Stimulated activated CD4-positive, alpha-beta T cell treated with anti-CD3 and anti-CD28 coated beads, Interleukin-1b, Interleukin-23, amount 100 ng/mL, for 1 hour (primary cell): ENCODE results near the gene TBC1D16.

ENCODE experiments used
- DNase-seq, 2 donors: peaks; one replicate each; pipeline ENCODE4 v3.0.0-alpha.2; 2020; ENCODE audit warnings: low read depth in 2 of 2

Gene TBC1D16

DNA sequence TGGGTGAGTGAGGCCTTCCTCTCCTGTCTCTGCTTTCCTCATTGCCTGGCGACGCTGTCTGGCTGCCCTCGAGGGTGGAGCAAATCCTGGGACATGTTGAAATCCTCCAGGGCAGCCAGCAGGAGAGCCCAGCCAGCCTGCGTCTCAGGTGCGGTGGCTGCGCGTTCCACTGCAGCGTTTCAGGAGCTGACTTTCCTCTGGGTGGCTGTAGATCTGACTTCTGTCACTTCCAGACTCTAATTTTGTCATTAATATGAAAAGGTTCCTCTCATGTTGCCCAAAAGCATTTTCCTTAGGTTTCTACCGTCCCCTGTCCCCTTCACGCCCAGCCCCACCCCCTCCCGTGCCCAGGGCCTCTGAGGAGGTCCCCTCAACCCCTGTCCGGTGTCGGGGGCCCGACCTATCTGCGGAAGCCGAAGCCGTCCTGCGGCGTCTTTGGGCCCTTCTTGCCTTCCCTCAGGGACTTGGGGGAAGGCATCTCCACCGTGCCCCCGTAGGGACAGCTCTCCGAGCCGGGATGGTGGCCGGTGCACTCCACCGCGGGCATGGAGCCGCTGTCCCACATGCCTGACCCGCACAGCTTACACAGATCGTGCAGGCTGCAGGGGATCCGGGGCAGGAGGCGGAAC, 95.1 kb downstream of the TBC1D16 start:
- DNase-seq, result no peak

DNA sequence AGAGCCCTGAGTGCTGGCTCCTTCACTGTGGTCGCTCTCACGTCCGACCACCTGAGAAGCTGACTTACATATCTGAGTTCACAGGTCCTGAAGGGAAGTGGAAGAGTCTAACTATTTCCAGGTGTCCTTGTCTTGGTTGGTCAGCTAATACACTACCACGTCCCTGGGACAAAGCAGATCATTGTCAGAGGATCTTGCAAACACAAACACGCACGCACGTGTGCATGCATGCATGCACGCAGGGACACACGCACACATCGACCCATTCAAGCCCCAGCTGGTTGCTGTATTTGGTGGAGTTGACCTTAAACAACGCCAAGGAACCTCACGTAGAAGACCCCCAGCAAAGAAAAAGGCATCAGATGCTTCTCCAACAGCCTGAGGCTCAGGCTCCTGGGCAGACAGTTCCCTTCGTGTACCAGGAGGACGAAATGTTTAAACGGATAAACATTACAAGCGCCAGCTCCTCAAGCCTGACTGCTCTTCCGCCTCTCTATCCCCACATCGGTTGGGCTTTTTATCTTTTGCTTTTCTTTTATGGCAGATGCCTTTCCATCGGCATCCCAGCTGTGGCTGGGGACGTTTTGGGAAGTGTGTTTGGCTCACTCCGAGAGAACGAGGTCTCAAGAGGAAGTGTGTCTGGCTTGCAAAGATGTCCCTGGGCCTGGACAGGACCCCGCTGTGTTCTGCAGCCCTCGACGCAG, 95.8 kb downstream of the TBC1D16 start:
- no peak for DNase-seq

DNA sequence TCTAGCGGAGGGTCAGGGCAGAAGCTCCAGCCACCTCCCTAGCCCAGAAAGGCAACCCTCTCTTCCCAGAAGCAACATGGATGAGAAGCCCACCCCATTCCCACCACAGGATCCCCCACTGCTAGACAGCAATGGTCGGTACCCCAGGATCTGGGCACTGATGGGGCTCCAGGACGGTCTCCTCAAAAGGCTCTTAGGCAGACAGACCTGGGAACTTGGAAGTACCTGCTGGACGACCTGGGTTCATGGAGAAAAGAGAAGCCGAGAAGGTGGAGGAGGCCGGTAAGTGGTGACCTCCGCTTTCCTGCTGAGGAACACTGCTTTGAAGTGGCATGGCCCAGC, 96.6 kb downstream of the TBC1D16 start:
- no peak for DNase-seq

DNA sequence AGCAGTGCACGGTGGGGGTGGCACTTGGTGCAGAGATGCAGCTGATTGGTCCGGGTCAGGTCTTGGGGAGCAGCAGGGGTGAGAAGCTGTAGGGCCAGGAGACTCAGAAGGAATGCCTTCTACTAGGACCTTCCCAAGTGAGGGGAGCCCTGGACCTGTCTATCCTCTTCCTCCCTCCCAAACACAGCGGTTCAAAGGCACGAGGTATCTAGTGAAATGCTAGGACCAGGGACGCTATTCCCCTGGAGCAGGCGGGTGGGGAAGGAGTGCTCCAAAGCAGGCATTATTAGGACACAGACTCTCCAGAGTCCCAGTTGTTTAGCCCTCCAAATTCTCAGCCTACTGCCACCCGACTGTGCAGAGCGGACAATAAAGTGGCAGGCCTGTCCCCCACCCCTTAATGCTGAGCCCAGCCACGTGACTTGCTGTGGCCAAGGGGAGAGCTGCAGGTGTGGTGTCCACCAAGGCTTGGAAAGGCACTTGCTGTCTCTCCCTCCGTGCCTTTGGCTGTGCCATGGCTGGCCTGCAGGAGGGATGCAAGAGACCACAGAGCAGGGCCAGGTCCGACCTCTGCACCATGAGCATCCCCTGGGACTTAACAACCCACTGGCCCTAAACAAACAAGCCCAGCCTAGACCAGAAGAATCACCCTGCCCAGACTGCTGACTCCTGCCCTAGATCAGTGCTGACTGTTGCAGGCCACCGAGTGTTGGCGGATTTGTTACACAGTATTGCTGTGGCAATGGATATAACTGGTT, 97.2 kb downstream of the TBC1D16 start:
- DNase-seq, result no peak

DNA sequence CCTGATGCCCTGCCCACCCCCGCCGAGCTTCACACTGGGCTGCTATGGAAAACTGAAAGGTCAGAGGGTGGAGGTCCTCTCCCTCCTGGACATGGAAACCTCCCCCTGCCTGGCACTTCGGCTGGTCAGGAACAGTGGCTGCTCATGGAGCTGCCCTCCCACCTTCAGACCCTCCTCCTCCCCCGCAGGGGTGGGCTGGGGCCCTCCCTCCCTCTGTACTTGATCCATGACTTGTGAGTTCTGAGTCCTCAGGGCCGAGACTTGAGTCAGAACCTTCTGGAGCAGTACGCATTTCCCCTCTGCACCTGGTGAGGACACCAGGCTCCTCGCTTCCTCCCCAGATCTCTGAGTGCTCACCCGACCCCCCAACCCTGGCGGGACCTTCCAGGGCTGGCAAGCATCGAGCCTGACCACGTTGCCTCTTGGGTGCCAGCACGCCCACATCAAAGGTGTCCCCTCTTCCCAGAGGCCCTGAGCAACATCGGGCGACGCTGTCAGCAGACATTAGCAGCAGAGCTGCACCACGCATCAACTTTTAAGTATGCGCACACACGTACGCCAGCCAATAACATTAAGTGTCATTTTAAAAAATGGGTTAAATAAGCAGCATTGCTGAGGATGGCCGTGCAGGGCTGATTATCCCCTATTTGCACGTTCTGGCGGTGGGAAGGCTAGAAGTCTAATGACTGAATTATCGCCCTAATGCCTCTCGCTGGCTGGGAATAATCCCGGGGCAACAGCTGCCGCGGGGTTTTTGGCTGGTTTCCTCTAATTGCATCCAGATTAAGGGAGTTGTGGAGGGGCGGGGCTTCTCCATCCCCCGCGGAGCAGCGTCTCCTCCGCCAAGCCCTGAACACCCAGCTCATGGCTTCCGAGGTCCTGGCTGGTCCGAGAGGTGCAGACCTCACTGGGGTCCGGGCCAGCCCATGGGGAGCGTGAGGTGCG, 98.0 kb downstream of the TBC1D16 start:
- DNase-seq, result no peak

DNA sequence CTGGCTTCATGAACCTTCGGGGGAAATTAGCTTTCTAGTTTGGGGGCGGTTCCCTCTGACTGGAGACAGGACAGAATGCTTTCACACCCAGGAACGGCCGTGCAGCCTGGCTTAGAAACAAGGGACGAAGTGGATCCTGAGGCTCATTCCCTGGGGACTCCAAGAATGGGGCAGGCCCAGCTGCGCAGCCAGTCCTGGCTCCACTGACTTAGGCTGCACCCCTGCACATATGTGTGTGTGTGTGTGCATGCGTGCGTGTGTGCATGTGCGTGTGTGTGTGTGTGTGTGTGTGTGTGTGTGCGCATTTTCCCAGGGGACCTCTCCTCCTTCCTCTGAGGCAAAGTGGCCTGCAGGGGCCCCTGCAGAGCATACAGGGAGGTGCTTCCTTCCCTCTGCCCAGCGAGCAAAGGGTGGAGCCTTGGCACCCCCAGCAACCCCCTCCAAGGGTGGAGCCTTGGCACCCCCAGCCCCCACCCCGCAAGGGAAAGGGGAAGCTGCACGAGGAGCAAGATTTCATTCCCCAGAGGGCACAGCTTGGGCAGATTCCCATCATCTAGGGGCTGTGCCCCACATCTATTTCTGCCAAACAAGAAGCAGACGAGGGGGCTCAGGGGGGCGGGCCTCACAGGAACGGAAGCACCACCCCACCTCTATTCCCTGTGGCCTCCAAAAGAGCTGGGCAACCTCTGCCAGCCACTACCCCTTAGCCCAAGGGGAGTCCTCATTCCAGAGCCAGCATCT, 98.9 kb downstream of the TBC1D16 start:
- DNase-seq, result no peak

DNA sequence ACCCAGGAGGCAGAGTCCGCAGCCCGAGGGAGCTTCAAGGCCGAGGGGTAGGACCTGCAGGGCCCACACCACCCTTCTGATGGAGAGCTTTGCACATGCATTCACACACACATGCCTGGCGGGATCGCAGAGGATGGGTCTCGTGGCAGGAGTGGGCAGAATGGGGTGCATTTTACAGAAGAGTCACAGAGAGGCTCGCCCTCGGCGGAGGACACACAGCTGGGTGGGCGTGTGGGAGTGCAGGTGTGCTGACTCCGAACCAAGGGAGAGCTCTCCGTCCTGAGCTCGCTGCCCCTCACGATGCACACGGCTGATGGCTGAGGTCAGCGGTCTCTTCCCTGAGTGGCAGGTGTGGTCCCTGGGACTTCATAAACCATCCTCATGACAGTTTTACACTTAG, 99.6 kb downstream of the TBC1D16 start:
- DNase-seq, result no peak

DNA sequence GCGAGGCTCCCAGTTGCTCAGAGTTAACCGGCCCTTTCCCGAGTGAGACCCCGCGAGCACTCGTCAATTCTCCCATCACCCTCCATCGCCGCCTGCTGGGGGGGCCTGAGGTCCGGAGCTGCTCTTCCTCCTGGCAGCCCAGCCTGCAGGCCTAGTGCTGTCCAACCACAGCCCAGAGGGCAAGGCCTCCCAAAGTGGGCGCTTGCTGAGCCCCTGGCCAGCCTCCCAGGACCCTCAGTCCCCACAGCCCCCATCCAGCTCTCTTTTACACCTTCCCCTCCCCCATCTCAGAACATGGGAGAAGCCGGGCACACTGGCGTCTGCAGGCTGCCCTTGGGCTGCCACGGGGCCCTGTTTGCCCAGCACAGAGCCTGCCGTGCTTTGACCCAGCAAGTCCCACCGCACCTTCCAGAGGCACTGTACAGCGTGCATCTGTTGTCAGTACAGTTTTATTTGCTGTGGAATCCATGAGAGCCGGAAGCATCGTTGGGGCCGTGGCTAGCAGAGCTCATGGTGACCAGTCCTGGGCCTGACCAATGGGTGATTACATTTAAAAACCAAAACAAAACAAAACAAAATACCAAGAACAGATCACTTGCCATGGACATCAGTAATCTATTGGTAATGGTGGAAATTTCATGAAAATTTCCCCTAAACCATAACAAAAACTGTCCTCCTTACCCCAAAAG, 100.3 kb downstream of the TBC1D16 start:
- DNase-seq, result no peak

DNA sequence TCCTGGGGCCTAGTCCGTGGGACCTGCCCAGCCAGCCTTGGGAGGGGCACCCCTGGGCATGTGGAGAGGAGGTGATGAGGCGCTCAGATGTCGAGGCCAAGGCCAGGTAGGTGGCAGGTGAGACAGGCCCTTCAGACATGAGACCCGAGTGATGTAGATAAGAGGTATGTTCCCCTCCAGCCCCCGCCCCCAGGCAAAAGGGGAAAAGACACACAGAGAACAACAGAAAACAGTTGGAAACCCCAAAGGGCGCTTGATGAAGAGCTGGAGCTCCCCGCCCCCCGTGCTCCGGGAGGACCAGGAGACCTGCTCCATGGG, 101.1 kb downstream of the TBC1D16 start:
- DNase-seq, result no peak

DNA sequence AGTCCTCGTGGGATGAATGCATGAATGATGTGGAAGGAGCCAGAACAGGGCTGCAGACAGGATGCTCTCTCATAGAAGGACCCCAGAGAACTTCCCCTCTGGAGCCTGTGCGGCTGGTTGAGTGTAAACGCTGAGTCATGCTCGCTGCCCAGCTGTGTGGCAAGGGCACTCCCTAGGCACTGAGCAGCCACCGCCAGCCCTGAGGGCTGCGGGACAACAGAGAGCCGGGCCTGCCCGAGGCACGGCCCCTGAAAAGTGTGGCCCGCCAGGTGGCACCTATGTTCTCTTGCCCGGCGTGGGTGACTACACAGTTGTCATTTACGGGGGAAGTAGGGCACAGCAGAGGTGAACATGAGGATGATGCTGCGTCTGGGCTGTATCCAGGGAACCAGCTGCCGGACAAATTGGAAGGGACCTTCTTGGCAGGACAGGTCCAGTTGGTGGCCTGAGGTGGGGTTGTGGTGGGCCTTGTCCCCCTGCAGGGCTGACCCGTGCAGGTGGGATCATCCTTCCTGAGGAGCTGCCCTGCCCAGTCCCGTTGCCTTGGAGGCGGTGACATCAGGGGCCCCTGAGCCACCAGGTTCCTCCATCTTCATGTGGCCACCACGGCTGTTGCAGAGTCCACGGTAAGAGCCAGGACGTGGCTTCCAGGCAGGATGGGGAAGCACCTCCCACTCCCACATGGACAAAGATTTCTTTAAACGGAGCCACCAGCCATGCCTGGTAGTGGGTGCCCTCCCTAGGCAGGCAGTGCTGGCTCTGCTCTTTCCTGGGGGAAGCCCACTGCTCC, 101.6 kb downstream of the TBC1D16 start:
- DNase-seq, result no peak

DNA sequence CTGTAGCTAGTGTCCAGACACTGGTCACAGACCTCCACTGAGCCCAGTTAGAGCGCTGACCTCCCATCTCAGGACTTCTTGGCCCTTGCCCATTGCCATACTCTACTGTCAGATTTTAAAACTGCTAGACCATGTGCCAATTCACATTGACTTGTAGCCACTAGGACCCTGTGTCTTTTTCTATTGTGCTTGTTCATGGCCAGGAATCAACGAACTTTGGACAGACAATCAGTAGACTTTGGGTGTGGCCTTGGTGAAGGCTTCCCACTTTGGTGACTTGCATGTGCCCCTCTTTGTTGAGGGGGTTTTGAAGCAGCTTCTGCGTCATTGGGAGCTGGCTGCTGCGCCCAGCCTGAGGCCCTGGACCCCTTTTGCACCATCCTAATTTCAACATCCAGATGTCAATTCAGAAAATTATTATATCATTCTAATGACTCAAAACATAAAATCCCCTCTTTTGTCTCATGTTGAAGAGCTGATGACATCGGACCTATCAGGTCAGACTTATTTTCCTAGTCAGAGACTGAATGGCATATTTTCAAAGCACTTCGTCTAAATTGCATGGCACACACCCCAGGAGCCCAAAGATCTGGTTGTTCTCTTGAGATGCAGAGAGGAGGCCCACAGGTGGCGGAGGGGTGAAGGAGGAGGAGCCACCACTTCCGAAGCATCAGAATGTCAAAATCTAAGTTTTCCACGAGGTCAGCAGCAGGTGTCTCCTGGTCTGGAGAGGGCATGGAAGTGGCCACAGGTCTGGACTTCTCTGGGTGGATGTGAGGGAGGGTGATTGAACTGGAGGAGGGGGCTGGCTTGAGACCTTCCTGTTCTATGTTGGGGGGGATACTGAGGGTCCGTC, 103.0 kb downstream of the TBC1D16 start:
- no peak for DNase-seq

DNA sequence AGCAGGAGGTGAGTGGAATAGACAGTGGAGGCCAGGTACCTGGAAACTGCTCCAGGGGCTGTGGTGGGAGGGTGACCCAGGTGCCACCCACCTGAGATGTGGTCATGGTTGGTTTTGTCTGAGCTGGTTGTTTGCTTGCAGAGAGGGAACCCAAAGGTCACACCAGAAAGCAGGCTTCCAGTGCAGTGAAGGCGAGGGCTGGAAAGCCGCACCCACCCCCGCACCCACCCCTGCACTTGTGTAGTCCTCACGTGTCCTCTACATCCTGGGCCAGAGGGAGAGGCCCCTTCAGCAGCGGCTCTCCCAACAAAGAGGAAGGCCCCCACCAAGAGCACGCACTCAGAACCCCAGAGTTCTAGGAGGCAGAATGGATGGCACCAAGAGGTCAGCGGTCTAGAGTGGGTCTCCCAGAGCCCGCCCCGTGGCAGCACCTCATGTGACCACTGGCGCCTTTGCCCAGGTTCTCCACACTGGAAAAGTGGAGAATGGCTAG, 103.8 kb downstream of the TBC1D16 start:
- DNase-seq, result no peak

DNA sequence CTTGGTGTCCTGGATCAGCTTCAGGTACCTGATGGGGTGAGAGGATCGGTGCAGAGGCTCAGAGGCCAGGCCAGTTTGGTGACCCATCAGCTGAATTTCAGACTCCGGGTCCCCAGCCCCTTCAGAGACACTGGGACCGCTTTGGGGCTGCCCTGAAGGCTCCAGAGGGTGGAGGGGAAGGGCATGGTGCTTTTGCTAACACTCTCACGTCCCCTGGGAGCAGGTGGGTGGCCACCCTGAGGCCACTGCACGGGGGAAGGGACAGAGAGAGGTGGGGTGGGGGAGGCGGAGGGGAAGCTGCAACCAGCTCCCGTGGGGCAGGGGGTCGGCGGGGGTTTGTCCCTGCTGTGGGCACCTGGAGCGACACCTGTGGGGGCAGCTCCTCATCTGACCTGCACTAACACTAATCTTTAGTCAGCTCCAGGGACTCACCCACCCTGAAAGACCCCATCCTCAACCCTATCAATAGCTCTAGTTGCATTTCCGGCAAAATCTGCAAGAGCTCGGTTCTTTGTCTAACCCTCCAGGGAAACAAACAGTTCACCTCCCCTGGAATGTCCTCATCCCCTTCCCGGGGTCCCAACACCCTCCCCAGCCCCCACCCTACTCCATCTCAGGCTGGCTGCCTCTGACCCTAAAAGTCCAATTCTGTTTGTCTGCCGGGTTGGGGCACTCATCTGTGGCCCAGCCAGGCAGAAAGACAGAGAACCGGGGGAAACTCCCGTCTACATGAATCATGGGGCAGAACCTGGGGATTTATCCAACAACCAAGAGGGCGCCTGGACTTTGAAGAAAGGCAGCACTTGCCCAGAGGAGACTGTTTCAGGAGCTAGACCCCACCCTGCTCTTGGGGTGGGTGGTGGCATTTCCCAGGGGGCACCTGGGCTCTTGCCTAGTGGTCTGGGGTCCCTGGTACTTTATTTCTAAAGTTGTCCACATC, 104.5 kb downstream of the TBC1D16 start:
- DNase-seq, result no peak

DNA sequence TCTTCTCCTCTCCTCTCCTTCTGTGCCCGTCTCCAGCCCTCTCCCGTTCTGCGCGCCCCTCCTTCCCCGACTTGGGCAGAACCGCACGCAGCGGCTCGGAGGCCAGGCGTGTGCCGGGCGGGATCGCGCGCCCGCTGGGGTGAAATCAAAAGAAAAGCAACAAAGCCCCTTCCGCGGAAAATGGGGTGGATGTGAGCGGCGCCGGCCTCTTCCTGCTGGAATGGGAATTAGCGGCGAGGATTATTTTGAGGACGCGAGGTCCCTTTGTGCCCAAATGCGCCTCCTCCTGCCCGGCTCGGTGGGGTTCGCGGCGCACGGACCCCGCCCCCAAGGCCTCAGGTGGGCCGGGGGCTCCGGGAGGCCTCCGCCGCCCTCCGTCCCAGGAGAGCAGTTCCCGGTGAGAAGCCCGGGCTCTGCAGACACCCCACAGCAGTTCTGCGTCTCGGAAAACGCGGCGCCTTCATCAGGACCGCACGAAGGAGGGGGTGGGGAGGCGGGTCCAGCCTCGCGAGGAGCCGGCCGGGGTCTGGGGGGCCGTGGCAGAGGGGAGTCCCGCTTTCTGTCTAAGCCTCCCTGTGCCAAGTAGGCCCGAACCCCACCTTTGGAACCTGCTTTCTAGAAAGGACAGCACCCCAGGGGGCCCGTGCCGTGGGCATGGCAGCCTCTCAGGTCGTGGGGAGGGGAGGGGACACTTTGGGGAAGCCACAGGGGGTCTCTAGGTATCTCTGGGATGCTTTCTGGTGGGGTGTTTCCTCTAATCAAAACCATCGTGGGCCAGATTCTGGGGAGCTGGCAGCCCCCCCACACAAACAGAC, 105.4 kb downstream of the TBC1D16 start:
- DNase-seq, result no peak

DNA sequence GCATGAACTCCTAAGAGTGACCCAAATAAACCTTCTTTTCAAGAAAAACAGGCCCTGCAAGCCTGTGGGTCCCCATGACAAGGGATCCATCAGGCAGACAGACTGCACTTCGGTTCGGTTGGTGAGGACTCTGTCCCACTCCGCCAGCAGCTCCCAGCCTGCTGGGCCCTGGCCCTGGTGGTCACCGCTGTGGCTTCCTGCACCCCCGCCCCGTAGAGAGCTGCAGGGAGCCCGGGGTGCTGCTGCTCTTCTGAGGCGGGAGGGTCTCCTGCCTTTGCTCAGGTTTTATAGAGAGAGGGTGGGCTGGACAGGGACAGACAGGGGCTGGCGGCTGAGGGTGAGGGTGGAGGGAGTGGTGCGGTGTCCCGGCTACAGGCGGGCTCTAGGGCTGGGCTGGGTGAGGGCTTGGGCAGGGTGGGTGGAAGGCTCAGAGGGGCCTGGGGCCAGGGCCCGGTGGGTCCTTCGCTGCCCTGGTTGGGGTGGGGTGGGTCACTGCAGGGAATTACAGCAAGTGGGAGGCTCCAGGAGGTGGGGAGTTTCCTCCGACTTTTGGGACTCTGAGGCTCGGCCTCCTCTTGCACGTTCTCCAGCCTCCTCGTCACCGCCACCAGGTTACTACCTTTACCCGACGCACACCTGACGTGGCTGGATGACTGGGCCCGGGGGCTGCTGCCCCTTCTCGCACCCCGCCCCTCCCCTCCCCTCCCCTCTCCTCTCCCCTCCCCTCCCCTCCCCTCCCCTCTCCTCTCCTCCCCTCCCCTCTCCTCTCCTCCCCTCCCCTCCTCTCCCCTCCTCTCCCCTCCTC, 106.2 kb downstream of the TBC1D16 start:
- no peak for DNase-seq
